Subcutaneous adipose tissue (tissue), 4 donors: Measurements from ENCODE around the gene PKMYT1. TPM values are rescaled to one million over a fixed set of nuclear protein-coding genes. Genes with fewer than 3 reads are reported as not detected.

ENCODE experiments used
- CTCF ChIP-seq: fragments of 450-650 bp; IDR thresholded peaks from one replicate; pipeline ENCODE4 v1.5.1; 2016; ENCODE audit warnings: low read depth, mild to moderate bottlenecking, control low read depth, antibody characterized with exemption, moderate library complexity
- total RNA-seq, 4 donors: library from RNA; depleted of rRNA; stranded (reverse); fragments of >200 nt; gene quantifications; one replicate each; pipeline ENCODE4 v1.1.0, GENCODE V29; 2016

The PKMYT1 gene
- total RNA-seq, 4 donors from 2014 or later: 1.5 to 2.0 (median 1.8) TPM; not detected in 1

DNA sequence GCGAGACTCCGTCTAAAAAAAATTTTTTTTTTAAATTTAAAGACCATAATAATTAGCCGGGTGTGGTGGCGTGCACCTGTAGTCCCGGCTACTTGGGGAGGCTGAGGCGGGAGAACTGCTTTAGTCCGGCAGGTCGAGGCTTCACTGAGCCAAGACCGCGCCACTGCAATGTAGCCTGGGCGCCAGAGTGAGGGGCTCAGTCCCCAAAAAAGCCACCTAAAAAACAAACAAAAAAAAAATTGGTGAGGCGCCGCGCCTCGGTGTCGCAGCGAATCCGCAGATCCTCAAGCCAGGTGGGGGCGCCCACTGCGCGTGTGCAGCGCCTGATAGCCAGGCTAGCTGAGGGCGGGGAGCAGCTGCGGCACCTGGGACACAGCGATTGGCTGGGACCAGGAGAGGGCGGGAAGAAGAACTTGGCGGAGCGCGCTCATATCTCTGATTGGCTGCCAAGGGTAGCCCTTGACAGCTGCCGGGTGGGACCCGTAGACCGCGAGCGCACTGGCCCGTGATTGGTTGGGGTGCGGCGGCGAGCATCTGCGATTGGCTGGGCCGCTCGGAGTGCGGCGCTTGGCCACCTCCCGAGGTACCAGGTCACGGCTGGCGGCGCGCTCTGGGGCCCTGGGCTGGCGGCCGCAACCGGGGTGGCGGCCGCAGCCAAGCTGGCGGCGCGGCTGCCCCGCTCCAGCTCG is 23.5 kb upstream of the PKMYT1 start:
- no peak for TF ChIP-seq CTCF

DNA sequence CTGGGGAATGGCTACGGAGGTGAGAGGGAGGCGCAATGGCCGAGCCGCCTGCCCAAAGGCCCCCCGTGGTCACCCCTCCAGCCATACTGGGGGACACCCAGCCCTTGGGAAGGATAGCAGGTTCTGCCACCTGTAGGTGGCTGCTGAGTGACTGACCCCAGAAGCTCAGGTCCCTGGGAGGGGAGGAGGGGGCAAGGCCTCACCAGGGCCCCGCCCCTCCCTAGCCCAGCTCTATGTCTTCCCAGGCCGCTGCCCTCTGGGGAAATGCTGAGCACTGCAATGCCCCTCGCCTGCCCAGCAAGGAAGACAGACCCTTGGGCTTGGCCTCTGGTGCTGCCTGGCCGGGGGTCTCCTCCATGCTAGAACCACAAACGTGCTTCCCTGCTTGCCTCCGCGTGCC is 21.1 kb upstream of the PKMYT1 start:
- TF ChIP-seq CTCF: no peak

DNA sequence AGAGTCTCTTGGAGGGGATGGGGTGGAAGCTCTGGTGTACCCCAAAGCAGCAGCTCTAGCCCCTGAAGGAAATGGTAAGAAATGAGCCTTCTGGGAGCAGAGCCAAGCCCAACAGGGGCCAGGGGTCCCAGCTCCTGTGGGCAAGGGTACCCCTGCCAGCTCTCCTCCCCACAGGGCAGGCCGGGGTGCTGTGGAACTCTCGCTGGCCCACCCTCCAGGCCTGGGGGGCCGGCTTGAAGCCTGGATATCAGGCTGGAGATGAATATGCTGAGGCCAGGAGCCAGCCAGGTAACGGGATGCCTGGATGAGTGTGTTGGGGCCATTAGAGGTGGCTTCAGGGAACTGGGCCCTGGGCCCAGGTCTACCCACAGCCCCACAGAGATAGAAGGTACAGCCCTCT is 20.3 kb upstream of the PKMYT1 start:
- no peak for TF ChIP-seq CTCF

GRCh38 chr16:2999929-3000328 is 19.7 kb upstream of the PKMYT1 start:
- TF ChIP-seq CTCF: no peak

DNA sequence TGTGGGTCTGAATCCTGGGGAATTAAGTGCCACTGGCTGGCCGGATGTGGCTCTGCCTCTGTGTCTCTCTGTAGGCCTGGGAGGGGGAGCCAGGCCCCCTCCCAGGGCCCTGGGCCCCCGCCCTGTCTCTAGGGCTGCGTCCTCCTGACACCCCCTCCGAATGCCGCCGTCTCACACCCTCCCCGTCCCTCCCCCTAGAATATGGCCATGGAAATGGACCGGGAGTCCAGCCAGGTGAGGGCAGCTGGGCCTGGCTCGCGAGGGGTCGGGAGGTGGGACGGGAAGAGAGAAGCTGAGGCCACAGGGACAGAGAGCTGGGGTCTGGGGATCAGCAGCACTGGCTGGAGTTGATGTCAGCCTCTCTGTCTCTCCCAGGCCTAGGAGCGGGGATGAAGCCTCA is 16.1 kb upstream of the PKMYT1 start:
- TF ChIP-seq CTCF: no peak

- no peak for TF ChIP-seq CTCF
Measured at GRCh38 chr16:2992383-2993081, 12.3 kb upstream of the PKMYT1 start.

GRCh38 chr16:2991566-2992261 is 11.5 kb upstream of the PKMYT1 start:
- TF ChIP-seq CTCF: no peak
